Measurements from ENCODE around the gene TUBB. TPM values are rescaled to one million over a fixed set of nuclear protein-coding genes. Genes with fewer than 3 reads are reported as not detected.

The TUBB gene
- total and polyA plus RNA-seq, 9 of the 15 experiments (the other 6 are each of a cell fraction or from before 2014, with no cell fraction given) = 971 to 2,870 (median 1,478) TPM

- TF ChIP-seq ZNF445 (CRISPR knock-in tag; IDR thresholded peaks at IDR 0.05; ENCODE audit: low read depth) = peak; percentile 53
- no peak for TF ChIP-seq ZNF75A (CRISPR knock-in tag; IDR thresholded peaks at IDR 0.05)
- TF ChIP-seq SIX5 (IDR thresholded peaks at IDR 0.05; ENCODE audit: borderline replicate concordance in 1 of 2, insufficient read depth in 1 of 2, low read depth in 1 of 2, low read length in 2 of 2) = no peak
- no peak for TF ChIP-seq MYBL2 (IDR thresholded peaks at IDR 0.05; ENCODE audit: low read depth)
- no peak for TF ChIP-seq MYBL2 (CRISPR knock-in tag; IDR thresholded peaks at IDR 0.05; ENCODE audit: borderline replicate concordance)
- no peak; the same call in 1 of the 2 replicates for TF ChIP-seq CHCHD3 (CRISPR knock-in tag; IDR thresholded peaks at IDR 0.05)
- TF ChIP-seq ZNF12 (CRISPR knock-in tag; IDR thresholded peaks at IDR 0.05) = no peak
- no peak for TF ChIP-seq ZSCAN29 (IDR thresholded peaks at IDR 0.05)
- TF ChIP-seq, protein P1, sequence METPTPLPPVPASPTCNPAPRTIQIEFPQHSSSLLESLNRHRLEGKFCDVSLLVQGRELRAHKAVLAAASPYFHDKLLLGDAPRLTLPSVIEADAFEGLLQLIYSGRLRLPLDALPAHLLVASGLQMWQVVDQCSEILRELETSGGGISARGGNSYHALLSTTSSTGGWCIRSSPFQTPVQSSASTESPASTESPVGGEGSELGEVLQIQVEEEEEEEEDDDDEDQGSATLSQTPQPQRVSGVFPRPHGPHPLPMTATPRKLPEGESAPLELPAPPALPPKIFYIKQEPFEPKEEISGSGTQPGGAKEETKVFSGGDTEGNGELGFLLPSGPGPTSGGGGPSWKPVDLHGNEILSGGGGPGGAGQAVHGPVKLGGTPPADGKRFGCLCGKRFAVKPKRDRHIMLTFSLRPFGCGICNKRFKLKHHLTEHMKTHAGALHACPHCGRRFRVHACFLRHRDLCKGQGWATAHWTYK (CRISPR knock-in tag; IDR thresholded peaks at IDR 0.05) = peak; percentile 90
- no peak for TF ChIP-seq SMAD2 (IDR thresholded peaks at IDR 0.05; ENCODE audit: low read depth, low read length)
- no peak for TF ChIP-seq NCOA4 (IDR thresholded peaks at IDR 0.05; ENCODE audit: partially characterized antibody)
- TF ChIP-seq SMARCB1 (IDR thresholded peaks at IDR 0.05; ENCODE audit: insufficient read length, low read depth) = no peak
- peak; percentile 55; the same call in 1 of the 2 replicates for TF ChIP-seq E4F1 (CRISPR knock-in tag; IDR thresholded peaks at IDR 0.05; ENCODE audit: borderline replicate concordance)
- TF ChIP-seq HDAC1 (IDR thresholded peaks at IDR 0.05) = peak in 1 of 2 experiments; percentile 95; a peak in 2 of 4 replicates
- TF ChIP-seq, protein P2, sequence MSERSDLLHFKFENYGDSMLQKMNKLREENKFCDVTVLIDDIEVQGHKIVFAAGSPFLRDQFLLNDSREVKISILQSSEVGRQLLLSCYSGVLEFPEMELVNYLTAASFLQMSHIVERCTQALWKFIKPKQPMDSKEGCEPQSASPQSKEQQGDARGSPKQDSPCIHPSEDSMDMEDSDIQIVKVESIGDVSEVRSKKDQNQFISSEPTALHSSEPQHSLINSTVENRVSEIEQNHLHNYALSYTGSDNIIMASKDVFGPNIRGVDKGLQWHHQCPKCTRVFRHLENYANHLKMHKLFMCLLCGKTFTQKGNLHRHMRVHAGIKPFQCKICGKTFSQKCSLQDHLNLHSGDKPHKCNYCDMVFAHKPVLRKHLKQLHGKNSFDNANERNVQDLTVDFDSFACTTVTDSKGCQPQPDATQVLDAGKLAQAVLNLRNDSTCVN (CRISPR knock-in tag; IDR thresholded peaks at IDR 0.05) = peak; percentile 74; the same call in 1 of the 2 replicates
- TF ChIP-seq KAT8 (IDR thresholded peaks at IDR 0.05; ENCODE audit: low read depth) = no peak
- TF ChIP-seq KDM4B (IDR thresholded peaks at IDR 0.05; ENCODE audit: borderline replicate concordance in 2 of 2, low read depth in 1 of 2) = no peak
- TF ChIP-seq SNIP1 (IDR thresholded peaks at IDR 0.05; ENCODE audit: low read depth) = no peak
- TF ChIP-seq, protein P3, sequence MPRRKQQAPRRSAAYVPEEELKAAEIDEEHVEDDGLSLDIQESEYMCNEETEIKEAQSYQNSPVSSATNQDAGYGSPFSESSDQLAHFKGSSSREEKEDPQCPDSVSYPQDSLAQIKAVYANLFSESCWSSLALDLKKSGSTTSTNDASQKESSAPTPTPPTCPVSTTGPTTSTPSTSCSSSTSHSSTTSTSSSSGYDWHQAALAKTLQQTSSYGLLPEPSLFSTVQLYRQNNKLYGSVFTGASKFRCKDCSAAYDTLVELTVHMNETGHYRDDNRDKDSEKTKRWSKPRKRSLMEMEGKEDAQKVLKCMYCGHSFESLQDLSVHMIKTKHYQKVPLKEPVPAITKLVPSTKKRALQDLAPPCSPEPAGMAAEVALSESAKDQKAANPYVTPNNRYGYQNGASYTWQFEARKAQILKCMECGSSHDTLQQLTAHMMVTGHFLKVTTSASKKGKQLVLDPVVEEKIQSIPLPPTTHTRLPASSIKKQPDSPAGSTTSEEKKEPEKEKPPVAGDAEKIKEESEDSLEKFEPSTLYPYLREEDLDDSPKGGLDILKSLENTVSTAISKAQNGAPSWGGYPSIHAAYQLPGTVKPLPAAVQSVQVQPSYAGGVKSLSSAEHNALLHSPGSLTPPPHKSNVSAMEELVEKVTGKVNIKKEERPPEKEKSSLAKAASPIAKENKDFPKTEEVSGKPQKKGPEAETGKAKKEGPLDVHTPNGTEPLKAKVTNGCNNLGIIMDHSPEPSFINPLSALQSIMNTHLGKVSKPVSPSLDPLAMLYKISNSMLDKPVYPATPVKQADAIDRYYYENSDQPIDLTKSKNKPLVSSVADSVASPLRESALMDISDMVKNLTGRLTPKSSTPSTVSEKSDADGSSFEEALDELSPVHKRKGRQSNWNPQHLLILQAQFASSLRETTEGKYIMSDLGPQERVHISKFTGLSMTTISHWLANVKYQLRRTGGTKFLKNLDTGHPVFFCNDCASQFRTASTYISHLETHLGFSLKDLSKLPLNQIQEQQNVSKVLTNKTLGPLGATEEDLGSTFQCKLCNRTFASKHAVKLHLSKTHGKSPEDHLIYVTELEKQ (CRISPR knock-in tag; IDR thresholded peaks at IDR 0.05) = no peak
Measured at GRCh38 chr6:30721198-30722024, 1.3 kb downstream of the TUBB start (continued).

Measured in K562 (cell line).